Heart right ventricle (tissue), 16 donors: ENCODE measurements around the gene ZNF397. TPM values are rescaled to one million over a fixed set of nuclear protein-coding genes. Genes with fewer than 3 reads are reported as not detected.
"Not testable (repeated sequence)": the region's sequence is repeated elsewhere in the genome, so short reads cannot be mapped to it uniquely, and the experiment has no call there.

ENCODE experiments used
- ATAC-seq, 8 donors: fragments of 200-7000 bp; cut with Tn5 transposase; one replicate each; pipeline ENCODE4 v1.9.1; 2020; ENCODE audit warnings: mild to moderate bottlenecking in 8 of 8, moderate library complexity in 8 of 8, moderate number of reproducible peaks in 1 of 8
- DNase-seq, 2 donors: peaks; one replicate each; pipeline ENCODE4 v3.0.0-alpha.2; 2020
- H3K27ac ChIP-seq, 10 donors: fragments of 200-600 bp; sonication (generic) in 2 of 10; one replicate each; pipeline versions ENCODE4 v1.5.0 to v1.8.0; 2020 to 2022; ENCODE audit warnings: mild to moderate bottlenecking in 3 of 10
- H3K27me3 ChIP-seq, 7 donors: fragments of 200-600 bp; one replicate each; pipeline ENCODE4 v1.8.0; 2021 to 2022; ENCODE audit warnings: mild to moderate bottlenecking in 2 of 7
- H3K36me3 ChIP-seq, 9 donors: fragments of 200-600 bp; sonication (generic) in 1 of 9; one replicate each; pipeline versions ENCODE4 v1.5.0 to v1.8.0; 2020 to 2022; ENCODE audit warnings: mild to moderate bottlenecking in 2 of 9
- H3K4me1 ChIP-seq, 9 donors: fragments of 200-600 bp; sonication (generic) in 1 of 9; one replicate each; pipeline versions ENCODE4 v1.5.0 to v1.8.0; 2020 to 2022; ENCODE audit warnings: mild to moderate bottlenecking in 4 of 9
- H3K4me3 ChIP-seq, 10 donors: fragments of 200-600 bp; sonication (generic) in 2 of 10; one replicate each; pipeline versions ENCODE4 v1.5.0 to v1.8.0; 2020 to 2022; ENCODE audit warnings: mild to moderate bottlenecking in 7 of 10, moderate library complexity in 2 of 10
- H3K9me3 ChIP-seq, 11 donors: fragments of 200-600 bp in 10 of 11; sonication (generic) in 2 of 11; one replicate each; pipeline versions ENCODE4 v1.5.0 to v1.8.0; 2013 to 2022; ENCODE audit warnings: mild to moderate bottlenecking in 2 of 11, control low read depth in 1 of 11, moderate library complexity in 1 of 11
- WGBS, 2 donors: extraction: QIAGEN DNeasy Blood & Tissue Kit; methylation state at CpG; one replicate each; pipeline ENCODE4 v1.1.7; 2013; ENCODE audit warnings: inconsistent platforms in 1 of 2; 5-methylcytosine and 5-hydroxymethylcytosine counted together
- intact Hi-C, 10 donors: fragments of 100-400 bp; cut with DNase I; formaldehyde crosslinking; loops; one replicate each; pipeline versions ENCODE4 v1.11.1 to v1.14.2; 2022
- polyA plus RNA-seq, 2 donors: library from polyadenylated mRNA; stranded (reverse); fragments of 200-250 nt; gene quantifications; one replicate each; pipeline ENCODE4 v1.2.3, GENCODE V29; 2013
- total RNA-seq, 10 donors: library from RNA; stranded (reverse); fragmentation: NEBNext Ultra II Directional in 3 of 10; extraction: Animal tissue kit (Norgen Biotek cat#: 25700) in 3 of 10; gene quantifications; one replicate each; pipeline versions ENCODE4 v1.2.1 to v1.2.4, GENCODE V29; 2021 to 2023
- TF ChIP-seq, protein P1 (sequence below), 9 donors: fragments of 200-600 bp; sonication (generic) in 2 of 9; IDR thresholded peaks; one replicate each; pipeline versions ENCODE4 v1.5.0 to v1.8.0; 2021 to 2022; ENCODE audit warnings: antibody characterized with exemption in 9 of 9, mild to moderate bottlenecking in 5 of 9, moderate library complexity in 1 of 9
- donor health status: Arrhythmogenic right ventricular cardiomyopathy.
- donor health status: ischemic (EF 13 %, LVEDD 7.1; RV severe dilation, severe dysfunction).
- donor health status: healthy with polysubstance abuse.
- donor health status: DM: no; HTN: yes; CAD: no.
- donor health status: DM: no; HTN: no; CAD: no.
- donor health status: ischemic (EF 25% LVEDD 6.9; RV normal size, moderate dysfunction).
- donor health status: ischemic (EF 25% LVEDD 5.7; RV mildly dilated, moderate dysfunction).
- donor health status: healthy.
- donor health status: DM: yes; HTN: yes; CAD: no.
- donor health status: Ischemic cardiomyopathy.
- donor health status: ischemic (EF 35%, LVEDD 5.7; RV mildly dilated, moderate dysfunction).
- donor health status: nonischemic (EF 11% LVEDD 7.7; RV severe dilation, severe dysfunction).
- donor health status: DM: yes; HTN: yes; CAD: no.
- donor health status: PGD.
- donor health status: ischemic (EF 29% LVEDD 5.4; RV normal size, mild dysfunction).
- donor health status: nonischemic (EF 23%, LVEDD 6.1; RV moderate dilation, normal function).

The ZNF397 gene
- total and polyA plus RNA-seq, 12 donors: 7.6 to 18.6 (median 14.2) TPM

- H3K9me3 ChIP-seq: no peaks in the 10 kb centered on the region
- H3K4me1 ChIP-seq: peaks cover 0 to 11% (median 0%) of the 10 kb centered on the region in 9 donors
- WGBS, 2 donors: 61 to 76% methylated on average over 2 of the region's 2 CpGs
- no peak for ATAC-seq
- H3K27me3 ChIP-seq: no peaks in the 10 kb centered on the region
- no peak overlapping the region for H3K27ac ChIP-seq
- intact Hi-C loops: no loop called here
- H3K36me3 ChIP-seq: no peaks in the 10 kb centered on the region
- TF ChIP-seq, protein P1, sequence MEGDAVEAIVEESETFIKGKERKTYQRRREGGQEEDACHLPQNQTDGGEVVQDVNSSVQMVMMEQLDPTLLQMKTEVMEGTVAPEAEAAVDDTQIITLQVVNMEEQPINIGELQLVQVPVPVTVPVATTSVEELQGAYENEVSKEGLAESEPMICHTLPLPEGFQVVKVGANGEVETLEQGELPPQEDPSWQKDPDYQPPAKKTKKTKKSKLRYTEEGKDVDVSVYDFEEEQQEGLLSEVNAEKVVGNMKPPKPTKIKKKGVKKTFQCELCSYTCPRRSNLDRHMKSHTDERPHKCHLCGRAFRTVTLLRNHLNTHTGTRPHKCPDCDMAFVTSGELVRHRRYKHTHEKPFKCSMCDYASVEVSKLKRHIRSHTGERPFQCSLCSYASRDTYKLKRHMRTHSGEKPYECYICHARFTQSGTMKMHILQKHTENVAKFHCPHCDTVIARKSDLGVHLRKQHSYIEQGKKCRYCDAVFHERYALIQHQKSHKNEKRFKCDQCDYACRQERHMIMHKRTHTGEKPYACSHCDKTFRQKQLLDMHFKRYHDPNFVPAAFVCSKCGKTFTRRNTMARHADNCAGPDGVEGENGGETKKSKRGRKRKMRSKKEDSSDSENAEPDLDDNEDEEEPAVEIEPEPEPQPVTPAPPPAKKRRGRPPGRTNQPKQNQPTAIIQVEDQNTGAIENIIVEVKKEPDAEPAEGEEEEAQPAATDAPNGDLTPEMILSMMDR (IDR thresholded peaks at IDR 0.05): no peak
- no peak overlapping the region for H3K4me3 ChIP-seq
- no peak for DNase-seq
These were observed 43.5 kb upstream of the ZNF397 start for GRCh38 chr18:35197296-35197695.

DNA sequence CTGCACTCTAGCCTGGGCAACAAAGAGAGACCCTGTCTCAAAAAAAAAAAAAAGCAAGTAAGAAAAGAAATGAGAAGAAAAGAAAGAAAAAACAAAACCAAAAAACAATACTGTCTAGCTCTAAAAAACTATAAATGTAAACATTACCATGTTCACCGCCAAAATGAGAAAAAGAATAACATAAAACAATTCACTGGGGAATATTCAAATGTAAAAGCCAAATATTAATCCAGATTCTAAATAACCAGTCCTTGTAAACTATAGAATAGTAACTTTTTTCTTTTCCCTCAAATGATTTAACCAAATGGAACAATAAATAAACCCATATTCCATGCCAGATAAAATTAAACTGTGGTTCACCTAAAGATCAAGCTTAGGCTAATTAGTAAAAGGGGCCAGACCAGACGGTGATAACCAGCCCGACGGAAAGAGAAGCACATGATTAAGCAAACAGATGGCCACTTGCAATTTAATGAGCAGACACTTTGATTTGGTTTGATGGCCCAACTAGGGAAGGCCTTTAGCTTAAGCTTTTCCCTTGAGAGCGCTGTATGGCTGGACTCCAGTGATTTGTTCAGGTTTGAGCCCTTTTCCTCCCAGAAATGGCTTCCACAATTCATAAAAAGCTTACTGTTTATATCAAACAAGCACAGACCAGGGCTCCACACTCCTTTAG, 39.4 kb upstream of the ZNF397 start:
- ATAC-seq: no peak
- H3K36me3 ChIP-seq: no peaks in the 10 kb centered on the region
- TF ChIP-seq, protein P1 (IDR thresholded peaks at IDR 0.05): no peak
- no peak for DNase-seq
- H3K9me3 ChIP-seq: peaks cover 0 to 15% (median 3%) of the 10 kb centered on the region in 11 donors
- peaks cover 0 to 20% (median 6%) of the 10 kb centered on the region in 9 donors for H3K4me1 ChIP-seq
- no peak overlapping the region for H3K27ac ChIP-seq
- no peak overlapping the region for H3K4me3 ChIP-seq
- WGBS, 2 donors: 47 to 62% methylated on average over 5 of the region's 5 CpGs
- no peaks in the 10 kb centered on the region for H3K27me3 ChIP-seq
- intact Hi-C loops: no loop called here

- ATAC-seq: peak in 4 of 8 donors; percentile 37 to 55 (median 46)
- intact Hi-C loops: no loop called here
- H3K27ac ChIP-seq: no peak overlapping the region
These were observed 37.8 kb upstream of the ZNF397 start for GRCh38 chr18:35203067-35203466.

DNA sequence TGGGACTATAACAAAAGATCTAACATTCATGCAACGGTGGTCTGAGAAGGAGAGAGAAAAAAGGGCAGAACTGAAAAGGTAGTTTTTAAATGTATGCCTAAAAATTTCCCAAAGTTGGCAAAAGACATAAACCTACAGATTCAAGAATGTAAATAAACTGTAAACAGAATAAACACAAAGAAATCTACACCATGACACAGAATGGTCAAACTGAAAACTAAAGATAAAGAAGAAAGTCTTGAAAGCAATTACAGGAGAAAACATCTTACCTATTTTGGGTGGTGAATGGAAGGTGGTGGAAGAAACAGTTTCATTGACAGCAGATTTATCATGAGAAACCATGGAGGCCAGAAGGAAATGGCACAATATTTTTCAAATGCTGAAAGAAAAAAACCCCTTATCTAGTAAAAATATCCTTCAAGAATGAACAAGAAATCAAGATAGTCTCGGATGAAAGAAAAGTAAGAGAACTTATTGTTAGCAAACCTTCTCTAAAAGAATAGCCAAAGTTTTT, 35.6 kb upstream of the ZNF397 start:
- intact Hi-C loops: no loop called here
- no peaks in the 10 kb centered on the region for H3K27me3 ChIP-seq
- peaks cover 0 to 20% (median 6%) of the 10 kb centered on the region in 9 donors for H3K4me1 ChIP-seq
- no peak overlapping the region for H3K27ac ChIP-seq
- DNase-seq (no peak), ATAC-seq (no peak)
- H3K4me3 ChIP-seq: no peak overlapping the region
- peaks cover 0 to 15% (median 3%) of the 10 kb centered on the region in 11 donors for H3K9me3 ChIP-seq
- TF ChIP-seq, protein P1 (IDR thresholded peaks at IDR 0.05): no peak
- H3K36me3 ChIP-seq: no peaks in the 10 kb centered on the region
- 88 to 95% methylated on average over 2 of the region's 2 CpGs for WGBS, 2 donors

More at GRCh38 chr18:35203067-35203466, 37.8 kb upstream of the ZNF397 start:
- H3K36me3 ChIP-seq: no peaks in the 10 kb centered on the region
- H3K9me3 ChIP-seq: peaks cover 0 to 15% (median 3%) of the 10 kb centered on the region in 11 donors
- H3K4me3 ChIP-seq: no peak overlapping the region
- H3K4me1 ChIP-seq: peaks cover 0 to 20% (median 6%) of the 10 kb centered on the region in 9 donors
- TF ChIP-seq, protein P1 (IDR thresholded peaks at IDR 0.05): no peak
- WGBS, 2 donors: 14 to 19% methylated on average over 3 of the region's 3 CpGs
- no peaks in the 10 kb centered on the region for H3K27me3 ChIP-seq
- no peak for DNase-seq

- DNase-seq, H3K36me3 ChIP-seq, ATAC-seq, H3K27ac ChIP-seq, H3K27me3 ChIP-seq, intact Hi-C loops, H3K4me3 ChIP-seq: not testable (repeated sequence)
- H3K4me1 ChIP-seq: peaks cover 0 to 20% (median 6%) of the 10 kb centered on the region in 9 donors
- H3K9me3 ChIP-seq: peaks cover 0 to 15% (median 3%) of the 10 kb centered on the region in 11 donors
- WGBS, 2 donors: 93 to 94% methylated on average over 14 to 18 of the region's 30 CpGs
These were observed 34.9 kb upstream of the ZNF397 start for GRCh38 chr18:35205746-35206458.
